Natural killer cell (primary cell): ENCODE measurements around the gene PPP1R18. TPM values are rescaled to one million over a fixed set of nuclear protein-coding genes. Genes with fewer than 3 reads are reported as not detected.

Experiments used
- ATAC-seq, 3 donors: fragments of 150-1000 bp in 2 of 3; fragments of 200-7000 bp in 1 of 3; cut with Tn5 transposase; 1 replicate in 1 of 3; 2 replicates in 2 of 3; pipeline ENCODE4 v1.10.0; 2021; ENCODE audit warnings: mild to moderate bottlenecking in 2 of 3, moderate library complexity in 2 of 3
- DNase-seq, 2 donors: peaks; one replicate each; pipeline versions ENCODE4 v3.0.0 to v3.0.0-alpha.2; 2013 to 2021; ENCODE audit warnings: mixed read lengths in 1 of 2
- H3K27ac ChIP-seq: one replicate; pipeline ENCODE4 v1.5.1; 2013; ENCODE audit warnings: mild to moderate bottlenecking, low read length
- H3K27me3 ChIP-seq: one replicate; pipeline ENCODE4 v1.6.1; 2013; ENCODE audit warnings: low read length; ENCODE audit not compliant: control insufficient read depth, insufficient read depth
- H3K36me3 ChIP-seq: one replicate; pipeline ENCODE4 v1.6.1; 2013; ENCODE audit warnings: low read length; ENCODE audit not compliant: control insufficient read depth, insufficient read depth
- H3K4me1 ChIP-seq: one replicate; pipeline ENCODE4 v1.6.1; 2013; ENCODE audit warnings: low read length; ENCODE audit not compliant: control insufficient read depth, insufficient read depth
- H3K4me3 ChIP-seq: one replicate; pipeline ENCODE4 v1.5.1; 2013; ENCODE audit warnings: low read length
- H3K9me3 ChIP-seq: one replicate; pipeline ENCODE4 v1.6.1; 2013; ENCODE audit warnings: low read length; ENCODE audit not compliant: control insufficient read depth, insufficient read depth
- H3K27ac Mint-ChIP-seq, 2 donors: one replicate each; pipeline ENCODE4 v1.8.0; 2022; ENCODE audit warnings: mild to moderate bottlenecking in 2 of 2, mixed read lengths in 2 of 2, moderate library complexity in 1 of 2
- H3K27me3 Mint-ChIP-seq, 2 donors: one replicate each; pipeline ENCODE4 v1.8.0; 2022; ENCODE audit warnings: low read depth in 2 of 2, mixed read lengths in 2 of 2
- H3K36me3 Mint-ChIP-seq: one replicate; pipeline ENCODE4 v1.8.0; 2022; ENCODE audit warnings: mixed read lengths
- H3K4me1 Mint-ChIP-seq, 2 donors: one replicate each; pipeline ENCODE4 v1.8.0; 2022; ENCODE audit warnings: mixed read lengths in 2 of 2
- H3K4me3 Mint-ChIP-seq: one replicate; pipeline ENCODE4 v1.8.0; 2022; ENCODE audit warnings: mild to moderate bottlenecking, moderate library complexity, mixed read lengths
- H3K9me3 Mint-ChIP-seq, 2 donors: one replicate each; pipeline ENCODE4 v1.8.0; 2022; ENCODE audit warnings: mixed read lengths in 2 of 2
- CTCF ChIP-seq: fragments of 200-600 bp; IDR thresholded peaks from one replicate; pipeline ENCODE4 v1.8.0; 2022; ENCODE audit warnings: antibody characterized with exemption
- WGBS: methylation state at CpG from one replicate; pipeline ENCODE4 v1.1.7; 2013; ENCODE audit warnings: missing lambda C conversion rate; ENCODE audit not compliant: insufficient coverage; 5-methylcytosine and 5-hydroxymethylcytosine counted together
- intact Hi-C: fragments of 100-400 bp; cut with micrococcal nuclease; formaldehyde crosslinking; loops from one replicate; pipeline ENCODE4 v1.14.2; 2022
- total RNA-seq, 4 donors: library from RNA; stranded (reverse); fragments of 120-200 nt in 1 of 4; gene quantifications; one replicate each; pipeline versions ENCODE4 v1.2.3 to v1.2.4, GENCODE V29; 2013 to 2022

Gene PPP1R18
- total RNA-seq, 3 donors from 2014 or later (not counting 1 experiment from before 2014, with no cell fraction given): 183 to 260 (median 219) TPM

GRCh38 chr6:30644769-30645168 is 41.7 kb downstream of the PPP1R18 start:
- 84% methylated on average over 5 of the region's 5 CpGs for WGBS
- Mint-ChIP-seq H3K4me1 (peaks cover 15 to 29% of the 10 kb centered on the region in 2 donors), H3K4me3 (no peak overlapping the region), H3K9me3 (no peaks in the 10 kb centered on the region), H3K36me3 (no peaks in the 10 kb centered on the region), H3K27ac (peak overlapping the region in 1 of 2 donors; percentile 8), H3K27me3 (no peaks in the 10 kb centered on the region)
- TF ChIP-seq CTCF: no peak
- DNase-seq (no peak), ATAC-seq (no peak)
- Histone ChIP-seq H3K4me1 (peaks cover 16% of the 10 kb centered on the region), H3K4me3 (no peak overlapping the region), H3K9me3 (no peaks in the 10 kb centered on the region), H3K27me3 (no peaks in the 10 kb centered on the region), H3K36me3 (peaks cover 9% of the 10 kb centered on the region), H3K27ac (no peak overlapping the region)
- intact Hi-C loops: no loop called here

GRCh38 chr6:30643656-30644055 is 42.8 kb downstream of the PPP1R18 start:
- H3K36me3 ChIP-seq: peaks cover 7% of the 10 kb centered on the region
- H3K4me3 ChIP-seq: no peak overlapping the region
- peaks cover 15 to 29% of the 10 kb centered on the region in 2 donors for H3K4me1 Mint-ChIP-seq
- 96% methylated on average over 2 of the region's 2 CpGs for WGBS
- TF ChIP-seq CTCF: no peak
- H3K4me3 Mint-ChIP-seq: no peak overlapping the region
- H3K9me3 ChIP-seq: no peaks in the 10 kb centered on the region
- H3K27me3 ChIP-seq: no peaks in the 10 kb centered on the region
- DNase-seq (no peak), ATAC-seq (no peak)
- H3K27ac Mint-ChIP-seq: peak overlapping the region in 1 of 2 donors; percentile 51
- no peaks in the 10 kb centered on the region for H3K36me3 Mint-ChIP-seq
- no peak overlapping the region for H3K27ac ChIP-seq
- H3K9me3 Mint-ChIP-seq: no peaks in the 10 kb centered on the region
- intact Hi-C loops: no loop called here
- H3K4me1 ChIP-seq: peaks cover 16% of the 10 kb centered on the region
- no peaks in the 10 kb centered on the region for H3K27me3 Mint-ChIP-seq

DNA sequence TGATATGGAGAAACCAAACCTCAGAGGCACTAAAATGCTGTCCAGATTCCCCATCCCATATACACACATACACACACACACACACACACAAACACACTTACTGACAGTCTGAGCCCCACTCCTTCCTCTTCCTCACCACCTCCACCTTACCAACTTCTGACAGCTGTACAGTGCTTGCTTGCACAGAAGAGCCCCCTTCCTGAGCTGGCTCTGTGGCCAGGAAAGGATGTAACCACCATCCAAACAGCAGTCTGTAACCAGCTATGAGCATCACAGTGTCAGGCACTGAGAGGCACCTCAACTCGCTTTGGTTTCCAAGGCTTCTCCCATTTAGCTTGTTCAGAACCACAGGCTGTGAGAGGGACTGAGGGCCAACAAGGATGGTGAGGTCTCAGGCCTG is 45.4 kb downstream of the PPP1R18 start:
- Mint-ChIP-seq H3K4me1 (peaks cover 7 to 11% of the 10 kb centered on the region in 2 donors), H3K4me3 (no peak overlapping the region), H3K9me3 (no peaks in the 10 kb centered on the region), H3K27ac (no peak overlapping the region), H3K36me3 (no peaks in the 10 kb centered on the region), H3K27me3 (no peaks in the 10 kb centered on the region)
- no peak overlapping the region for H3K4me3 ChIP-seq
- H3K36me3 ChIP-seq: peaks cover 7% of the 10 kb centered on the region
- no peak for ATAC-seq
- H3K27me3 ChIP-seq: no peaks in the 10 kb centered on the region
- no peak for TF ChIP-seq CTCF
- H3K27ac ChIP-seq: no peak overlapping the region
- DNase-seq: peak in 1 of 2 donors; percentile 20
- no peaks in the 10 kb centered on the region for H3K4me1 ChIP-seq
- no peaks in the 10 kb centered on the region for H3K9me3 ChIP-seq
- 23% methylated on average over 1 of the region's 1 CpG for WGBS
- intact Hi-C loops: no loop called here

GRCh38 chr6:30640481-30640880 is 46.0 kb downstream of the PPP1R18 start:
- Mint-ChIP-seq H3K36me3 (no peaks in the 10 kb centered on the region), H3K27me3 (no peaks in the 10 kb centered on the region), H3K4me1 (peaks cover 2 to 5% of the 10 kb centered on the region in 2 donors), H3K27ac (no peak overlapping the region), H3K9me3 (no peaks in the 10 kb centered on the region), H3K4me3 (no peak overlapping the region)
- DNase-seq (peak in 1 of 2 donors; percentile 35), ATAC-seq (no peak)
- no peak overlapping the region for H3K4me3 ChIP-seq
- no peak for TF ChIP-seq CTCF
- intact Hi-C loops: no loop called here
- no peaks in the 10 kb centered on the region for H3K9me3 ChIP-seq
- WGBS: 64% methylated on average over 10 of the region's 10 CpGs
- no peaks in the 10 kb centered on the region for H3K27me3 ChIP-seq
- H3K4me1 ChIP-seq: no peaks in the 10 kb centered on the region
- H3K36me3 ChIP-seq: peaks cover 7% of the 10 kb centered on the region
- no peak overlapping the region for H3K27ac ChIP-seq
